Inferior parietal cortex (tissue), 1 donor: ENCODE measurements around the gene CFAP57.
"Not testable (repeated sequence)": the region's sequence is repeated elsewhere in the genome, so short reads cannot be mapped to it uniquely, and the experiment has no call there.

ENCODE experiments used
- DNase-seq: peaks from one replicate; pipeline ENCODE4 v3.0.0-alpha.2; 2016; ENCODE audit errors: extremely low spot score

CFAP57 gene

DNA sequence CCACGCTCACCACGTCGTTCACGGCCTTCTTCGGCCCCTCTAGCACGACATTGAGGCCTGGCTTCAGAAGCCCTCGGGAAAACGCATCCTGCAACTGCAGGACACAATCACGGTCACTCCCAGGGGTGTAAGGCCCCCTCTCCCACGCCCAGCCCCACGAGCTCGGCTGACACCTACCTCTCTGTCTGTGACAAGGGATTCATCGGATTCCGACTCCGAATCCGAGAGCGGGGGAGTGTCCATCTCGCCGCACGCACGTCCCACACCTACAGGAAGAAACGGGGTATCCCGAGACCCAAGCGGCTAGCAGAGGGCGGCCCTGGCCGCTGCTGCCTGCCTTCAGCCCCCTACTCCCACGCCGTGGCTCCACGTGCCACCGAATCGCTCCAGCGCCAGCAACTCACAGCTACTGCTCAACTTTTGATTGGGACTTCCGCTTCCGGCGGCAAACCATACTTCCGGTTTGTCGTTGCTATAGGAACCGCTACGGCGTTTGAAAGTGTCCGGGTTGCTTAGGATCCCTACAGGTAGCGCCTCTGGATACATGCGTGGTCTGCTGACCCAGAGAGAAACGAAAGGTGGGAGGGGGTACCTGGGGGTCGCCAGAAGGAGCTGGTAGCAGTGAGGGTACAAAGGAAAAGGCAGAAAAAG, at the start of gene CFAP57, which contains the start of gene EBNA1BP2:
CFAP57 (plus strand) TSS at position 455 of the 651 bp plus-strand sequence. CDS start 424 bp downstream, outside the sequence.
EBNA1BP2 (minus strand) TSS at position 415 of the 651 bp plus-strand sequence; CDS start at position 243, 172 bp downstream.
- DNase-seq, result peak; percentile 98

- no peak for DNase-seq
Observed at GRCh38 chr1:43123031-43123430, 49.1 kb upstream of the CFAP57 start.

- DNase-seq, result no peak
Observed at GRCh38 chr1:43128816-43129215, 43.3 kb upstream of the CFAP57 start.

DNA sequence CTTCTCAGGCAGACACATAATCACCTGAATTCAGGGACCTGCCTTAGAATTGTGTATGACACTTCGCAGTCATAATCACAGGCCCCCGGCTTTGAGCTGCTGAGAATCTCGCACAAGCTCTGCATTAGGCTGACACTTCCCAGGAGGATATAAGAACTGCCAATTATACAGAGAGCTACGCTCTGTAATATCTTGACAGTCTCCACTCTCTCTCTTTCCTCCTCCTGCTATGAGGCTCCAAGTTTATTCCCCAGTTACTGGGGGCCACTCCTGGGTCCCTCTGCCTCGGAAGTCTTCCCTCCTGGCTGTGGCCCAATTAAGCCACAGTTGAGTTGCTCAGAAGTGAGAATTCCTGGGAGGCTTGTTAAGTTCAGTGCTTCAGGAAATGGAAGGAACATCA, 42.7 kb upstream of the CFAP57 start:
- DNase-seq, result no peak

DNA sequence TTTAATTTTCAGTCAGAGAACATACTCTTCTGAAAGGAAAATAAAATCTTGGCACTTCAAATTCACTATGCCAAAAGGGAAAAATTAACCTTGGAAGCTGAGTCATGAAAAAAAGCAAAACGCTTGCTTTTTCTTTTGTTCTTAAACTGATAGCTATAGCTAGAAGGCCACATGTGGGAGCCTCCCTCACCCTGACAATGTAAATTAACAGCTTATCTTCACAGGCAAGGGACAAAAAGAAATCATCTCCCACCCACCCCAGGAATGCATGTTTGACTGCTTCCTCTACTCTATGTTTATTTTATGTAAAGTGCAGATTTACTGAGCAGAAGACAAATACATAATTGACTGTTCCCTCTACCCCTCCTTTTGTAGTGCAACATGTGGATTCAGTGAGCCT, 38.1 kb upstream of the CFAP57 start:
- no peak for DNase-seq

- no peak for DNase-seq
Observed at GRCh38 chr1:43134640-43135039, 37.5 kb upstream of the CFAP57 start.

DNA sequence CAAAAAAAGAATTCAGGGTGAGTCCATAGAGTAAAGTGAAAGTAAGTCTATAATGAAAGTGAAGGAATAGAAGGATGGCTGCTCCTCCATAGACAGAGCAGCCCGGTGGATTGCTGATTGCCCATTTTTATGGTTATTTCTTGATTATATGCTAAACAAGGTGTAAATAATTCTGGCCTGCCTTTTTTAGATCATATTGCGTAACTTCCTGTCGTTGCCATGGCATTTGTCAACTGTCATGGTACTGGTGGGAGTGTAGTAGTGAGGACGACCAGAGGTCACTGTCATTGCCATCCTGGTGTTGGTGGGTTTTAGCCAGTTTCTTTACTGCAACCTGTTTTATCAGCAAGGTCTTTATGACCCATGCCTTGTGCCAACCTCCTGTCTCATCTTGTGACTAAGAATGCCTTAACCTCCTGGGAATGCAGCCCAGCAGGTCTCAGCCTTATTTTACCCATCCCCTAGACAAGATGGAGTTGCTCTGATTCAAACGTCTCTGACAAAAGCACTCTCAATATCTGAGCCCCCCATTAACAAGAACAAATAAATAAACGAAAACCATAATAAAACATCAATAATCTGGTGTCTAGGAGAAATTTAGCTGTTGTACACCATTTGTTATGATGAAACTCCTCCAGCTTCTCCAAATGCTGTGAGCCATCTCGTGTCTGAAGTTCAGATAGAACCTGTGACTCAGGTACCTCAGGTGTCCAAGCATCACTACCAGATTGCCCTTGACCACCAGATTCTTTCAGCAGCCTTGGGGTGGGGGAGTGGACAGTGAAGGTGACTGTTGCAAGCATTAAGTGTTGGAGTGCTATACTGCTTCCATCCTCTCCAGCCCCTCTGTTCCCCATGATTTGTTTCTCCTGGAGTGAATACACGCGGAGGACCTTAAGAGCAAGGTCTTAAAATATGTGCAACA, 36.0 kb upstream of the CFAP57 start:
- DNase-seq, result no peak

GRCh38 chr1:43137445-43138052, 34.6 kb upstream of the CFAP57 start:
- peak; percentile 32 for DNase-seq

GRCh38 chr1:43139295-43139694, 32.8 kb upstream of the CFAP57 start:
- DNase-seq, result not testable (repeated sequence)

- DNase-seq, result no peak
Observed at GRCh38 chr1:43140010-43140409, 32.1 kb upstream of the CFAP57 start.

- DNase-seq, result no peak
Observed at GRCh38 chr1:43140583-43140982, 31.5 kb upstream of the CFAP57 start.

DNA sequence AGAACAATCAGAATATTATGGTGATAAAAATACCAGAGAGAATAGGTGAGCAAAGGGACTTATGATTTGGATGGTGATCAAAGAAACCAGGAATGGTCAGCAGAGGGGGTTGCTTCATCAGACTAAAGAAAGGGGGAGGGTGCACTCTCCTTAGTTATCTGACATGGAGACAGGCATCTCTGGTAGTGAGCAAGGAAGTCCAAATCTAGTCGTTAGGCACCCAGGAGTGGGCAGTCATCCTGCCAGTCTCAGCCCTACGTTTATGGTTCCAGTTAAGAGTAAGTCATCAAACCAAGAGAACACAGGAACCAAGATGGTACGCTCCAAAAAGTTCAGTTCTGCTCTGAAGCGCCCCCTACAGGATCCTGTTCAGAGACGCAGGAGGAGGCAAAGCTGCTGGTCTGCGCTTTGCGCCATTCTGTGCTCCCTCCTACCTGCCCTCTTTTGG, 28.7 kb upstream of the CFAP57 start:
- DNase-seq, result no peak

DNA sequence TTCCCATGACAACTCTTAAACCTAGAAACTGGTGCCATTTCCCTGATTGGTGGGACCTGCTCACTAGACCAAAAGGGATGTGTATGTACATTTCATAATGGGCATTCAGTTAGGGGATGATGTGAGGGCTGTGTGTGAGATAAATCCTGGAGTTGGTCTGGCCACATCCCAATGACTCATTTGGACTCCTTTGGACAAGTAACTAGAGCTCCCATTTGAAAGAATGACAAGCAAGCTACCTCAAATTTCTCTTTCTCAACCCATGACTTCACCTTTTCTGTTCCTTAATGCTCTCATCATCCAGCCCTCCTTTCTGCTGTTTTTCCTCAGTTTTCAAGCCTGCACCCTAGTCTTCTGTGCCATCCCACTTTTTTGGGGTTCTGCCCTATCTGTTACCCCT, 27.9 kb upstream of the CFAP57 start:
- DNase-seq, result no peak

- peak; percentile 10 for DNase-seq
Observed at GRCh38 chr1:43147625-43148327, 24.4 kb upstream of the CFAP57 start.

GRCh38 chr1:43149889-43150288, 22.2 kb upstream of the CFAP57 start:
- DNase-seq, result no peak

- no peak for DNase-seq
Observed at GRCh38 chr1:43152866-43153265, 19.3 kb upstream of the CFAP57 start.

DNA sequence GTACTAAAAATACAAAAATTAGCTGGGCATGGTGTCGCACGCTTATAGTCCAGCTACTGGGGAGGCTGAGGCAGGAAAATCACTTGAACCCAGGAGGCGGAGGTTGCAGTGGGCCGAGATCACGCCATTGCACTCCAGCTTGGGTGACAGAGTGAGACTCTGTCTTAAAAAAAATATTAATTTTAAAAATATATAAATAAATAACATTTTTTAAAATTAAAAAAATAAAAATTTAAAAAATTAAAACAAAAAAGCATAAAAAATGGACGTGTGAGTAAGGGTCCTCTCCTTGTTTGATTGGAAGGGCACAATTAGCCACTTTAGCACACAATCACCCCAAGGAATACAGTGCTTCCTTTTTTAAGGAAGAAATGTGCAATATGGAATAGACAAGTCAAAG, 18.7 kb upstream of the CFAP57 start:
- no peak for DNase-seq

DNA sequence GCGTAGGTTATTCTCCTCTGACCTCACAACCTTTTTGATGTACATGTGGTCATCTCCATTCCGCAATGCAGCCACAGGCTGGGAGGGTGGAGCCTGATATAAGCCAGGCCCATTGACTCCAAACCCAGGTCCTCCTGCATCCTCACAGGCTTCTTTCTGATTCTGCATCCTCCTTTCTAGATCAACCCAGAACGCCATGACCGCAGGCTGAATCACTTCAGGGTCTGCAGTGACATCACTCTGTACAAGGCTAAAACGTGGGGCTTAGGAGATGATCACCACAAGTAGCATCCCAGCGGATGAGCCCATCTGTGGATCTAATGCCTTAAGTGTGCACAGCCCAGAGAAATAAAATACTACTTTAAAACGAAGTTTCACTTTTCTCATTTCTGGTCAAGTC, 16.1 kb upstream of the CFAP57 start:
- DNase-seq, result no peak

GRCh38 chr1:43165162-43165561, 7.0 kb upstream of the CFAP57 start:
- DNase-seq, result no peak

DNA sequence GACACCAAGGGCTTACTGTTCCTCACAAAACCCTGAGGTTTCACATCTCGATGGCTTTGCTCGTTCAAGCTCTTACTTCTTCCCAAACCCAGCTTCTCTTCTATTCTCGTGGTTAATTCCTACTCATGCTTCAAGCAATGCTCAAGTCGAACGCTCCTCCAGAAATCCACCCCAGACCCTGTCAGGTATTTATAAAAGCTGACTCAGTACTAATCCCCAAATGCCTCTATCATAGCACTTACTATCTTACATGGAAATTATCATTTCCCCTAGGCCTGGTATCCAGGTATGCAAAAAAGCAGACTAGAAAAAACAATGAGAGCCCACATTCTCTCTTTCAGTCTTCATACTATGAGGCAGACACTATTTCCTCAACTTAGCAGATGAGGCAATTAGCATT, 6.4 kb upstream of the CFAP57 start:
- DNase-seq, result no peak

GRCh38 chr1:43171312-43171875, 736 bp upstream of the CFAP57 start:
- DNase-seq, result no peak
